ENCODE data around the gene UBA52. TPM values are rescaled to one million over a fixed set of nuclear protein-coding genes. Genes with fewer than 3 reads are reported as not detected.

The UBA52 gene
- total and polyA plus RNA-seq, 10 of the 15 experiments (the other 5 are each of a cell fraction or from before 2014, with no cell fraction given) = 1,131 to 2,392 (median 1,645) TPM

DNA sequence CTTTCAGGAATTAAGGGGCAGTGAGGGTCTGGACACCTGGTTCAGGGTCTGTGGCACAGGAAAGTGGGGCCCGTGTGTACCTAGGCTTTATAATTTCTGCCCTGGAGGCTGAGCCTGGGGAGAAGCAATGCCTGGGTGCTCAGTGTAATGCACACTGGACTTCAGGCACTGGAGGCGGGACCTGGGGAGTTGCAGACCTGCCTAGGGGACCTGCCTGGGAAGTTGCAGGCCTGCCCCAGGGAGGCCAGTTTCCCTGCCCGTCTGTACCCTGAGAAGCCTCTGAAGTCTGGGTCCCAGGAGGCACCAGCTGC is 38.5 kb downstream of the UBA52 start:
- Histone ChIP-seq H4K20me1 (ENCODE audit: control insufficient read depth, insufficient read depth) (peaks cover 1% of the 10 kb centered on the region; the same call in 1 of the 2 replicates), H3K9ac (ENCODE audit: control insufficient read depth, insufficient read depth, low read length) (no peak overlapping the region), H3K4me2 (ENCODE audit: control insufficient read depth, insufficient read depth) (no peak overlapping the region), H3K4me1 (ENCODE audit: control insufficient read depth, insufficient read depth, low read length) (no peaks in the 10 kb centered on the region), H3K36me3 (ENCODE audit: control insufficient read depth in 2 of 2, insufficient read depth in 2 of 2, low read length in 1 of 2) (no peaks in the 10 kb centered on the region), H3K4me3 (no peak overlapping the region), H3K27me3 (replicated peaks in 1 of 2; ENCODE audit: control insufficient read depth in 2 of 2, insufficient read depth in 2 of 2, low read length in 1 of 2) (peaks cover 25 to 31% of the 10 kb centered on the region in 2 experiments), H3K9me3 (replicated peaks; ENCODE audit: control insufficient read depth, insufficient read depth, low read length) (no peaks in the 10 kb centered on the region), H2AFZ (ENCODE audit: control insufficient read depth, low read depth, low read length) (no peak overlapping the region), H3K79me2 (ENCODE audit: control insufficient read depth, insufficient read depth, low read length) (no peaks in the 10 kb centered on the region), H3K27ac (ENCODE audit: control insufficient read depth, insufficient read depth) (no peak overlapping the region)
- BruUV-seq (replicated peaks) = no TSS peak
- RAD21 ChIA-PET (ENCODE audit: unreplicated experiment) = no interaction called here
- SMC1A ChIA-PET (ENCODE audit: uncharacterized antibody, unreplicated experiment) = no interaction called here
- ATAC-seq (no peak), DNase-seq (ENCODE audit: low read depth, low spot score) (no peak), FAIRE-seq (no peak)
- in situ Hi-C loops (cut with MboI) = no loop called here
- intact Hi-C loops (cut with micrococcal nuclease; ENCODE audit: unreplicated experiment) = no loop called here
- 17% methylated on average over 3 of the region's 3 CpGs for WGBS (ENCODE audit: insufficient coverage, insufficient replicate concordance, low lambda C conversion rate, missing lambda C conversion rate)
- POLR2A ChIA-PET = no interaction called here
- CTCF ChIA-PET = no interaction called here
- TF ChIP-seq TCF12 (IDR thresholded peaks at IDR 0.05; ENCODE audit: low read depth, low read length) (no peak), BACH1 (IDR thresholded peaks at IDR 0.05; ENCODE audit: borderline replicate concordance) (no peak), HDAC6 (IDR thresholded peaks at IDR 0.05; ENCODE audit: unreplicated experiment) (no peak), IRF4 (IDR thresholded peaks at IDR 0.05; ENCODE audit: low read depth, low read length) (no peak), SIX5 (IDR thresholded peaks at IDR 0.05; ENCODE audit: low read depth, low read length, severe bottlenecking) (no peak), ATF7 (IDR thresholded peaks at IDR 0.05; ENCODE audit: low read depth) (no peak), CBX3 (IDR thresholded peaks at IDR 0.05; ENCODE audit: borderline replicate concordance, low read depth) (no peak), TARDBP (IDR thresholded peaks at IDR 0.05; ENCODE audit: borderline replicate concordance) (no peak), BHLHE40 (IDR thresholded peaks at IDR 0.05; ENCODE audit: borderline replicate concordance in 1 of 2, low read depth in 2 of 2, low read length in 1 of 2) (no peak), CBX5 (IDR thresholded peaks at IDR 0.05; ENCODE audit: low read depth) (no peak), SP1 (IDR thresholded peaks at IDR 0.05; ENCODE audit: low read depth, low read length) (no peak), FOXM1 (IDR thresholded peaks at IDR 0.05; ENCODE audit: low read depth, low read length) (no peak), KLF5 (IDR thresholded peaks at IDR 0.05; ENCODE audit: partially characterized antibody) (no peak), POLR2AphosphoS2 (IDR thresholded peaks at IDR 0.05; ENCODE audit: low read depth, low read length) (no peak), ZZZ3 (IDR thresholded peaks at IDR 0.05; ENCODE audit: control insufficient read depth, insufficient read length, low read depth) (no peak)
- TF ChIP-seq, protein P1, sequence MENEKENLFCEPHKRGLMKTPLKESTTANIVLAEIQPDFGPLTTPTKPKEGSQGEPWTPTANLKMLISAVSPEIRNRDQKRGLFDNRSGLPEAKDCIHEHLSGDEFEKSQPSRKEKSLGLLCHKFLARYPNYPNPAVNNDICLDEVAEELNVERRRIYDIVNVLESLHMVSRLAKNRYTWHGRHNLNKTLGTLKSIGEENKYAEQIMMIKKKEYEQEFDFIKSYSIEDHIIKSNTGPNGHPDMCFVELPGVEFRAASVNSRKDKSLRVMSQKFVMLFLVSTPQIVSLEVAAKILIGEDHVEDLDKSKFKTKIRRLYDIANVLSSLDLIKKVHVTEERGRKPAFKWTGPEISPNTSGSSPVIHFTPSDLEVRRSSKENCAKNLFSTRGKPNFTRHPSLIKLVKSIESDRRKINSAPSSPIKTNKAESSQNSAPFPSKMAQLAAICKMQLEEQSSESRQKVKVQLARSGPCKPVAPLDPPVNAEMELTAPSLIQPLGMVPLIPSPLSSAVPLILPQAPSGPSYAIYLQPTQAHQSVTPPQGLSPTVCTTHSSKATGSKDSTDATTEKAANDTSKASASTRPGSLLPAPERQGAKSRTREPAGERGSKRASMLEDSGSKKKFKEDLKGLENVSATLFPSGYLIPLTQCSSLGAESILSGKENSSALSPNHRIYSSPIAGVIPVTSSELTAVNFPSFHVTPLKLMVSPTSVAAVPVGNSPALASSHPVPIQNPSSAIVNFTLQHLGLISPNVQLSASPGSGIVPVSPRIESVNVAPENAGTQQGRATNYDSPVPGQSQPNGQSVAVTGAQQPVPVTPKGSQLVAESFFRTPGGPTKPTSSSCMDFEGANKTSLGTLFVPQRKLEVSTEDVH (IDR thresholded peaks at IDR 0.05; ENCODE audit: low read depth, partially characterized antibody) = no peak
- TF ChIP-seq, protein P2, sequence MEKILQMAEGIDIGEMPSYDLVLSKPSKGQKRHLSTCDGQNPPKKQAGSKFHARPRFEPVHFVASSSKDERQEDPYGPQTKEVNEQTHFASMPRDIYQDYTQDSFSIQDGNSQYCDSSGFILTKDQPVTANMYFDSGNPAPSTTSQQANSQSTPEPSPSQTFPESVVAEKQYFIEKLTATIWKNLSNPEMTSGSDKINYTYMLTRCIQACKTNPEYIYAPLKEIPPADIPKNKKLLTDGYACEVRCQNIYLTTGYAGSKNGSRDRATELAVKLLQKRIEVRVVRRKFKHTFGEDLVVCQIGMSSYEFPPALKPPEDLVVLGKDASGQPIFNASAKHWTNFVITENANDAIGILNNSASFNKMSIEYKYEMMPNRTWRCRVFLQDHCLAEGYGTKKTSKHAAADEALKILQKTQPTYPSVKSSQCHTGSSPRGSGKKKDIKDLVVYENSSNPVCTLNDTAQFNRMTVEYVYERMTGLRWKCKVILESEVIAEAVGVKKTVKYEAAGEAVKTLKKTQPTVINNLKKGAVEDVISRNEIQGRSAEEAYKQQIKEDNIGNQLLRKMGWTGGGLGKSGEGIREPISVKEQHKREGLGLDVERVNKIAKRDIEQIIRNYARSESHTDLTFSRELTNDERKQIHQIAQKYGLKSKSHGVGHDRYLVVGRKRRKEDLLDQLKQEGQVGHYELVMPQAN (conservative IDR thresholded peaks at IDR 0.05) = no peak
- TF ChIP-seq, protein P3, sequence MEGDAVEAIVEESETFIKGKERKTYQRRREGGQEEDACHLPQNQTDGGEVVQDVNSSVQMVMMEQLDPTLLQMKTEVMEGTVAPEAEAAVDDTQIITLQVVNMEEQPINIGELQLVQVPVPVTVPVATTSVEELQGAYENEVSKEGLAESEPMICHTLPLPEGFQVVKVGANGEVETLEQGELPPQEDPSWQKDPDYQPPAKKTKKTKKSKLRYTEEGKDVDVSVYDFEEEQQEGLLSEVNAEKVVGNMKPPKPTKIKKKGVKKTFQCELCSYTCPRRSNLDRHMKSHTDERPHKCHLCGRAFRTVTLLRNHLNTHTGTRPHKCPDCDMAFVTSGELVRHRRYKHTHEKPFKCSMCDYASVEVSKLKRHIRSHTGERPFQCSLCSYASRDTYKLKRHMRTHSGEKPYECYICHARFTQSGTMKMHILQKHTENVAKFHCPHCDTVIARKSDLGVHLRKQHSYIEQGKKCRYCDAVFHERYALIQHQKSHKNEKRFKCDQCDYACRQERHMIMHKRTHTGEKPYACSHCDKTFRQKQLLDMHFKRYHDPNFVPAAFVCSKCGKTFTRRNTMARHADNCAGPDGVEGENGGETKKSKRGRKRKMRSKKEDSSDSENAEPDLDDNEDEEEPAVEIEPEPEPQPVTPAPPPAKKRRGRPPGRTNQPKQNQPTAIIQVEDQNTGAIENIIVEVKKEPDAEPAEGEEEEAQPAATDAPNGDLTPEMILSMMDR (IDR thresholded peaks at IDR 0.05 in 2 of 3, conservative IDR thresholded peaks at IDR 0.05 in 1 of 3; ENCODE audit: control insufficient read depth in 2 of 3, extremely low read depth in 1 of 3, insufficient read depth in 1 of 3, low read depth in 3 of 3, low read length in 3 of 3) = no peak
- TF ChIP-seq, protein P4, sequence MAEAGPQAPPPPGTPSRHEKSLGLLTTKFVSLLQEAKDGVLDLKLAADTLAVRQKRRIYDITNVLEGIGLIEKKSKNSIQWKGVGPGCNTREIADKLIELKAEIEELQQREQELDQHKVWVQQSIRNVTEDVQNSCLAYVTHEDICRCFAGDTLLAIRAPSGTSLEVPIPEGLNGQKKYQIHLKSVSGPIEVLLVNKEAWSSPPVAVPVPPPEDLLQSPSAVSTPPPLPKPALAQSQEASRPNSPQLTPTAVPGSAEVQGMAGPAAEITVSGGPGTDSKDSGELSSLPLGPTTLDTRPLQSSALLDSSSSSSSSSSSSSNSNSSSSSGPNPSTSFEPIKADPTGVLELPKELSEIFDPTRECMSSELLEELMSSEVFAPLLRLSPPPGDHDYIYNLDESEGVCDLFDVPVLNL (IDR thresholded peaks at IDR 0.05; ENCODE audit: low read depth, low read length) = no peak
